HepG2 (cell line): ENCODE measurements around the gene AP2A2.

Source experiments
- CTCF ChIP-seq: sonication (generic); formaldehyde crosslinking; IDR thresholded peaks from 2 replicates; pipeline ENCODE4 v1.5.0; 2020; ENCODE audit warnings: mild to moderate bottlenecking, missing genetic modification reagents, moderate library complexity
- HHEX ChIP-seq: IDR thresholded peaks from 2 replicates; pipeline ENCODE4 v1.6.1; 2016; ENCODE audit warnings: control low read depth
- LBX2 ChIP-seq: sonication (generic); formaldehyde crosslinking; IDR thresholded peaks from 2 replicates; pipeline ENCODE4 v1.5.0; 2020; ENCODE audit warnings: missing genetic modification reagents, mild to moderate bottlenecking, borderline replicate concordance
- MAFK ChIP-seq, 2 experiments: IDR thresholded peaks in 1 of 2; conservative IDR thresholded peaks in 1 of 2; 2 replicates each; pipeline ENCODE4 v1.6.1; 2011; ENCODE audit warnings: improper control_type of control experiment in 2 of 2, low read length in 2 of 2
- NCOA1 ChIP-seq: sonication (generic); formaldehyde crosslinking; IDR thresholded peaks from 2 replicates; pipeline ENCODE4 v1.9.0; 2021; ENCODE audit warnings: missing genetic modification reagents
- REST ChIP-seq, 2 experiments: IDR thresholded peaks; 2 replicates each; pipeline ENCODE4 v1.6.1; 2011 to 2012; ENCODE audit warnings: low read length in 2 of 2, borderline replicate concordance in 1 of 2, low read depth in 1 of 2, mild to moderate bottlenecking in 1 of 2, moderate library complexity in 1 of 2
- SRF ChIP-seq: IDR thresholded peaks from 2 replicates; pipeline ENCODE4 v1.6.1; 2011; ENCODE audit warnings: mild to moderate bottlenecking, low read depth, low read length, moderate library complexity

GRCh38 chr11:987671-988070 is 62.0 kb downstream of the AP2A2 start:
- TF ChIP-seq SRF (no peak), REST (IDR thresholded peaks at IDR 0.05; ENCODE audit: borderline replicate concordance in 1 of 2, low read depth in 1 of 2, low read length in 2 of 2) (no peak), MAFK (conservative IDR thresholded peaks at IDR 0.05 in 1 of 2, IDR thresholded peaks at IDR 0.05 in 1 of 2; ENCODE audit: low read length in 2 of 2) (no peak), LBX2 (CRISPR knock-in tag) (no peak), CTCF (CRISPR knock-in tag) (no peak), NCOA1 (CRISPR knock-in tag) (no peak), HHEX (CRISPR knock-in tag) (no peak)
